Right kidney (tissue), 9 donors: ENCODE data around the gene TPM4.
"Not testable (repeated sequence)": the region's sequence is repeated elsewhere in the genome, so short reads cannot be mapped to it uniquely, and the experiment has no call there.

Experiments
- DNase-seq: peaks from one replicate; pipeline ENCODE4 v3.0.0-alpha.2; 2016
- long read RNA-seq, 8 donors: transcript quantifications; one replicate each; lab custom pipeline, GENCODE V29; 2026

The TPM4 gene
- long read RNA-seq, donor 1, transcript TPM4-201 (8 exons, 2,666 nt), result major isoform, 139 of 409 reads
- long read RNA-seq, donor 1, transcript TPM4-213 (1 exons, 2,672 nt), result major isoform, 139 of 409 reads
- long read RNA-seq, donor 1, partial matches to known transcripts, result 88 of 409 reads
- long read RNA-seq, donor 1, other reads (novel, unspliced or antisense), result 38 of 409 reads
- long read RNA-seq, donor 2, transcript TPM4-213 (1 exons, 2,672 nt), result major isoform, 100 of 219 reads
- long read RNA-seq, donor 2, transcript TPM4-201 (8 exons, 2,666 nt), result minor isoform, 67 of 219 reads
- long read RNA-seq, donor 2, partial matches to known transcripts, result 28 of 219 reads
- long read RNA-seq, donor 2, other reads (novel, unspliced or antisense), result 21 of 219 reads
- long read RNA-seq, donor 3, transcript TPM4-201 (8 exons, 2,666 nt), result minor isoform, 67 of 211 reads
- long read RNA-seq, donor 3, transcript TPM4-213 (1 exons, 2,672 nt), result major isoform, 73 of 211 reads
- long read RNA-seq, donor 3, partial matches to known transcripts, result 60 of 211 reads
- long read RNA-seq, donor 3, other reads (novel, unspliced or antisense), result 8 of 211 reads
- long read RNA-seq, donor 4, transcript TPM4-201 (8 exons, 2,666 nt), result minor isoform, 95 of 404 reads
- long read RNA-seq, donor 4, transcript TPM4-213 (1 exons, 2,672 nt), result major isoform, 161 of 404 reads
- long read RNA-seq, donor 4, partial matches to known transcripts, result 131 of 404 reads
- long read RNA-seq, donor 4, other reads (novel, unspliced or antisense), result 13 of 404 reads
- long read RNA-seq, donor 5, transcript TPM4-213 (1 exons, 2,672 nt), result minor isoform, 109 of 356 reads
- long read RNA-seq, donor 5, transcript TPM4-201 (8 exons, 2,666 nt), result major isoform, 110 of 356 reads
- long read RNA-seq, donor 5, partial matches to known transcripts, result 102 of 356 reads
- long read RNA-seq, donor 5, other reads (novel, unspliced or antisense), result 35 of 356 reads
- long read RNA-seq, donor 6, transcript TPM4-213 (1 exons, 2,672 nt), result major isoform, 168 of 402 reads
- long read RNA-seq, donor 6, transcript TPM4-206 (4 exons, 877 nt), result minor isoform, 8 of 402 reads
- long read RNA-seq, donor 6, transcript TPM4-201 (8 exons, 2,666 nt), result minor isoform, 118 of 402 reads
- long read RNA-seq, donor 6, partial matches to known transcripts, result 91 of 402 reads
- long read RNA-seq, donor 6, other reads (novel, unspliced or antisense), result 16 of 402 reads
- long read RNA-seq, donor 7, result 0 reads
- long read RNA-seq, donor 8, transcript TPM4-213 (1 exons, 2,672 nt), result major isoform, 113 of 325 reads
- long read RNA-seq, donor 8, transcript TPM4-201 (8 exons, 2,666 nt), result minor isoform, 102 of 325 reads
- long read RNA-seq, donor 8, partial matches to known transcripts, result 70 of 325 reads
- long read RNA-seq, donor 8, other reads (novel, unspliced or antisense), result 38 of 325 reads

DNA sequence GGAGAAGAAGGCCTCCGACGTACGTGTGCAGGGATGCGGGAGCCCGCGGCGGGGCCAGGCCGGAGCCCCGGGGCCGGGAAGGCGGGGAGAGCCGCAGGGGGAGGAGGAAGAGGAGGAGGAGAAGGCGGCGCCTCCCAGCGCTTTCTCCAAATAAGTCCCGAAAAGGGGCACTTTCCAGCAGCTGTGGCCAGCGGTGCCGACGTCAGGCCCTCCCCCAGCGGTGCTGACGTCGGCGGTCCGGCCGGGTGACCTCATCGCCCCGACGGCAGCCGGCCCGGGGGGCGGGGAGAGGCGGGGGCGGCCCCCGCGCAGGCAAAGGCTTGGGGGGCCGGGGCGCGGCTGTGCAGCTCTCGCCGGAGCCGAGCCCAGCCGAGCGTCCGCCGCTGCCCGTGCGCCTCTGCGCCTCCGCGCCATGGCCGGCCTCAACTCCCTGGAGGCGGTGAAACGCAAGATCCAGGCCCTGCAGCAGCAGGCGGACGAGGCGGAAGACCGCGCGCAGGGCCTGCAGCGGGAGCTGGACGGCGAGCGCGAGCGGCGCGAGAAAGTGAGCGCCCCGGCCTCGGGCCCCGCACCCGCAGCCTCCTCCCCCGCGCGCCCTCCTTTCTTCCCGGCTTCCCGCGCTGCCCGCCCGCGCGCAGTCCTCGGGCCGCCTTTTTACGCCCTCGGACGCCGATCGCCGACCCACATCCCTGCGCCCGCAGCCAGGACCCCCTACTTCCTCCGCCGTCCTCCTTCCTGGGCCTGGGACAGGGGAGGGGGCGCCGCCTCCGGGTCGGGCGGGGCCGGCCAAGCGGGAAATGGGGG, at the start of gene TPM4:
Gene TPM4 (plus strand): TSS at position 342 of the 804 bp plus-strand sequence. CDS start 71 bp downstream, at position 413.
- DNase-seq, result peak; percentile 89

DNA sequence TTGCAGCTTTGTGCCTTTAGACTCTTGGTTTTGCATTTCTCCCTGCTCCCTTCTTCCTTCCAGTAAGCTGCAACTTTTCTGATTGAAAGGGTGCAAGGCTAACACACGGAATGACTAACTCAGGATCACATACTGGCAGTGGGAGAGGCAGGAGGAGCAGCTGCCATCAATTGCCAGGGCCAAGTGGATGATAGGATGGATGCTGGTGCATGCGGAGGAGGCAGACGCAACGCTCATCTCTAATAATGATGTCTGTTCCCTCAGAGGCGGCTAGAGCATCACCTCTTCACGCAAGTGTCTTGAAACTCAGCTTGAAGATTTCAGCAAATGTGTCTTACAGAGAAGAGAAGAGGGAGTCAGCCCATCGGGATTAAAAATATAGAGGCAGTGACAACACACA, 49.5 kb upstream of the TPM4 start:
- DNase-seq, result no peak

- DNase-seq, result no peak
Measured at GRCh38 chr19:16027528-16027927, 48.8 kb upstream of the TPM4 start.

DNA sequence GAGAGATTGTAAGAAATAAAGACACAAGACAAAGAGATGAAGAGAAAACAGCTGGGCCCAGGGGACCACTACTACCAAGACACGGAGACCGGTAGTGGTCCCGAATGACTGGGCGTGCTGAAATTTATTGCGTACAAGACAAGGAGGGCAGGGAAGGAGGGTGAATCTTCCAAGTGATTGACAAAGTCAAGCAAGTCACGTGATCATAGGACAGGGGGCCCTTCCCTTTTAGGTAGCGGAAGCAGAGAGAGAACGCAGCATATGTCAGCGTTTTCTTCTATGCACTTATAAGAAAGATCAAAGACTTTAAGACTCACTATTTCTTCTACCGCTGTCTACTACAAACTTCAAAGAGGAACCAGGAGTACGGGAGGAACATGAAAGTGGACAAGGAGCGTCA, 46.1 kb upstream of the TPM4 start:
- not testable (repeated sequence) for DNase-seq

- DNase-seq, result no peak
Measured at GRCh38 chr19:16030964-16031871, 45.1 kb upstream of the TPM4 start.

- no peak for DNase-seq
Measured at GRCh38 chr19:16031872-16032200, 44.5 kb upstream of the TPM4 start.

DNA sequence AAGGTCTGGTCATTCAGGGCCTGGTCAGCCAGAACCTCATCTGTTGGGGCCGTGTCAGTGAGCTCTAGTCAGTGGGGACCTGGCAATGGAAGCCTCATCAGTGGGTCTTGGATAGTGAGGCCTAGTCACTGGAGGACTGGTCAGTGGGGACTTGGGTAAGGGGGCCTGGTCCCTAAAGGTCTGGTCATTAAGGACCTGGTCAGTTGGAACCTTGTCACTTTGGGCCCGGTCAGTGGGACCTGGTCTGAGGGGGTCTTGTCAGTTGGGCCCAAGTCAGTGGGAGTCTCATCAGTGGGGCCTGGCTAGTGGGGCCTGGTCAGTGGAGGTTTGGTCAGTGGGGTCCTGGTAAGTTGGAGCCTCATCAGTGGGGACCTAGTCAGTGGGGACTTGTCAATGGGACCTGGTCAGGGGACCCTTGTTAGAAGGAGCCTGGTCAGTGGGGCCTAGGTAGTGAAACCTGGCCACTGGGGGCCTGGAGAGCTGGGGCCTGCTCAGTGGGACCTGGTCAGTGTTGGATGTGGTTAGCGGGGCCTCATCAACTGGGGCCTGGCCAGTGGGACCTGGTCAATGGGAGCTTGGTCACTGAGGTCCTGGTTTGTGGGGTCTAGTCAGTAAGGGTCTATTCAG, 43.7 kb upstream of the TPM4 start:
- no peak for DNase-seq

GRCh38 chr19:16033136-16033530, 43.2 kb upstream of the TPM4 start:
- no peak for DNase-seq

GRCh38 chr19:16033721-16034120, 42.6 kb upstream of the TPM4 start:
- DNase-seq, result no peak

DNA sequence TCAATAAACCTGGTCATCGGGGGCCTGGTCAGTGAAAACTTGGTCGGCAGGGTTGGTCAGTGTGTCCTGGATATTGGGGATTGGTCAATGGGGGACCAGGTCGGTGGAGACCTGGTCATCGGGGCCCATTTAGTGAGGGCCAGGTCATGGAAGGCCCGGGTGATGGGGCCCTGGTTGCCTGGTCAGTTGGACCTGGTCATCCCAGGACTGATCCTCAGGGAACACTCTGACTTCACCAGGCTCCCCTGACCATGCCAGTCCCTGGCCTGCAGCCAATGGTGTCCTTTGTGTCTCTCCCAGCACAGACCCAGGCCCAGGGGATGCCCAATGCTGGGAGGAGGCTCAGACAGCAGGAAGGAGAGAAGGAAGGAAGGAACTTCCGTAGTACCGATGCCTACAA, 42.1 kb upstream of the TPM4 start:
- no peak for DNase-seq

DNA sequence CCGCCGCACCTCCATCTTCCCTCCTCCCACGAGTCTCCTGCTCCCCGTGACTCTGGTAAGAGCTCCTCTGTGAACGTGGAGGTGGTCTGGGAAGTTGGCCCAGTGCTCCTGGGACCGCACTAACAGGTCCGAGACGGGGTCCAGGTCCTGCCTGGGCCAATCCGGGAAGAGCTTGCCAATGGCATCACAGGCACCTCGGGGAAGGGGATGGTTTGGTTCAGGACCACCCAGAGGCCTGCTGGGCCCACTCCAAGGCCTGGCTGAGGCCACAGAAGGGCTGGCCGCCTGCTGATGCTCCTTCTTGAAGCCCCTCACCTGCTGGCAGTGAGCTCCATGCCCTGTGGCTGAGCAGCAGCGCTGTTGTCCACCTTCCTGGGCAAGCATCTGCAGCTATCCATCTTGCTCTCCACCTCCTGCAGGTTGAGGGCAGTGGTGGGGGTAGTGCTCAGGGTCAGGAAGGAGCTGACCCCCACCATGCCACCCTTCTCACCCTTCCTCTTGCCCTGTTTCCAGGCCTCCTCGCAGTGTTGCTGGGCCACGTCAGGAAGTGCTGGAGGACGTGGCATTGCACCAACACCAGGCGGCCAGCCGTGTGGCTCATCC, 41.2 kb upstream of the TPM4 start:
- DNase-seq, result no peak

- DNase-seq, result no peak
Measured at GRCh38 chr19:16035601-16036297, 40.5 kb upstream of the TPM4 start.

DNA sequence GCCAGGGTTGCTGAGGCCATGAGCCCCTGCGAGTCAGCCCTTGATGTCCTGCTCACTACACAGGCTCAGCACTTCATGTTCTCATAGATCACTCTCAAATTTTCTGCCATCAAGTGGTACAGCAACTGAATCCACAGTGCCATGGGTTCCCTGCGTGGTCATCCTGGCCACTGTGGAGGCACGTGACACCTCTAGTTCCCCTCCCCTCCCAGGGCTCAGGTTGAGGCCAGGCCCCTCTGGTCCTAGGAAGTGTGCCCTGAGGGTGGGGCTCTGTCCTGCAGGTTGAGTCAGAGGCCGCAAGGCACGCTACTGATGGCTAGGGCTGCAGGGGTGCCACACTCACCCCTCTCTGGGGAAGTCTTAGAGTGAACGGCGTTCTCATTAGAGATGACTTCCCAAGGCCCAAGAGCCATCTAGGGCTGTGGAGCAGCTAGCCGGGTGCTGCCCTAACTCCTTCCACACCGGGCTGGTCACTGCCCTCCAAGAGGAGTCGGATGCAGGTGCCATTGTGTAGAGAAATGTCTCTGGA, 39.8 kb upstream of the TPM4 start:
- DNase-seq, result no peak

DNA sequence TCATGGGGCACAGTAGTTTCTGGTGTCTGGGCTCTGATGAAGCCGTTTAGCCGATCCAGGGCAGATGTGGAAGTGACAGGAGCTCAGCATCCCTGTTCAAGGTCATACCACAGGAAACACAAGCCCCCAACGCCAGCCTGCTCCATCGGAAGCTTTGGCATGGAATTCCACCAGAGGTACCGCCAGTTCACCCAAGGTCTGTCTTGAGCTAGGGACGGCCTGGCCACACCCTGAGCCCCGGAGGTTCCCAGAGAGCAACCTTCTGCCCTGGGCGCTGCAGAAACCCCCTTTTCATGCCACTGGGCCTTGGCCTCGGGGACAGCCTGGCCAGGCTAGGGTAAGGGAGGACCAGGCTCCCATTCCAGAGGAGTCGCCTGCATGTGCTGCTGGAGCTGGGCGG, 39.4 kb upstream of the TPM4 start:
- no peak for DNase-seq

DNA sequence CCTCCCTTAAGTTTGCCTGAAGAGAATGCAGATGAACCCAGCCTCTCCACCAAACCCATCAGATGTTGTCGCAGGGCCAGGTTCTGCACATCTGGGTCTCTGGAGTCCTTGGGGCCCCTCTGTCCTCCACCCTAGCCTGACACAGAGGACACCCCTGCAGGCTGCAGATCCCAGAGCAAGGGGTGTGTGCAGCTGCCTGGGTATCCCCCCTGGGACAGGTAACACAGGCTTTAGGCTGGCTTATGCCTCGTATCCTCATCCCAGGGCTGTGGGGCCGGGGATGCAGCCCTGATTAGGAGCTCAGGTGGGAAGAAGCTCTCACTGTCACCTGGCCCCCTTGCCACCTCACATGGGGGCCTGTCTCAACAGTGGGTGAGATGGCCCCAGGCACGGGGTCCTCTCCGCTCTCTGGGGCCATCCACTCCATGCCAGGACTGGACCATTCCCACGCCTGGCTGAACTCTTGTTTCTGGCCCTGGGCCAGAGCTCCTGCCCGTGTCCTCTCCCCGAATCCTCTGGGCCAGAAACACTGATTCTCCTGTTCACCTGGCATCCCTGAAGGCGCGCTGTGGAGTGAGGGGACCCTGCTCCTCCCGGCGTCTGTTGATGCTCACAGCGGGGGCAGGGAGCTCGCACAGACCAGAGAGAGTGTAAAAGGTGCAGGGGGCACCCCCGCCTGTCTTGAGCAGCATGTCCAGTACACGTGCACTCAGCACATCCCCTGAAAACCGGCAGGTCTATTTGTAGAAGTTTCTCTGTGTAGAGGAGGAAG, 38.7 kb upstream of the TPM4 start:
- DNase-seq, result no peak

- no peak for DNase-seq
Measured at GRCh38 chr19:16038196-16038695, 38.0 kb upstream of the TPM4 start.

- no peak for DNase-seq
Measured at GRCh38 chr19:16039081-16039480, 37.2 kb upstream of the TPM4 start.

- no peak for DNase-seq
Measured at GRCh38 chr19:16039545-16039944, 36.8 kb upstream of the TPM4 start.
